Liver (tissue), 3 donors: ENCODE measurements around the gene ELF2.

Experiments used
- EGR1 ChIP-seq, 2 donors: IDR thresholded peaks; 2 replicates each; pipeline ENCODE4 v1.6.1; 2016 to 2018; ENCODE audit warnings: antibody characterized with exemption in 2 of 2, low read depth in 2 of 2
- FOXA2 ChIP-seq: IDR thresholded peaks from 2 replicates; pipeline ENCODE4 v1.6.1; 2016; ENCODE audit warnings: antibody characterized with exemption
- RAD21 ChIP-seq, 2 donors: IDR thresholded peaks; 2 replicates each; pipeline ENCODE4 v1.6.1; 2016; ENCODE audit warnings: antibody characterized with exemption in 2 of 2, mild to moderate bottlenecking in 2 of 2
- TAF1 ChIP-seq: conservative IDR thresholded peaks from 2 replicates; pipeline ENCODE4 v1.6.1; 2016; ENCODE audit warnings: antibody characterized with exemption, mild to moderate bottlenecking
- YY1 ChIP-seq: IDR thresholded peaks from 2 replicates; pipeline ENCODE4 v1.6.1; 2016; ENCODE audit warnings: antibody characterized with exemption, mild to moderate bottlenecking
- TF ChIP-seq, protein P1 (sequence below): fragments of 150-350 bp; IDR thresholded peaks from 2 replicates; pipeline ENCODE4 v1.5.1; 2017; ENCODE audit warnings: improper control_type of control experiment, low read depth, low read length; ENCODE audit not compliant: missing input control
- TF ChIP-seq, protein P2 (sequence below): IDR thresholded peaks from 2 replicates; pipeline ENCODE4 v1.6.1; 2016; ENCODE audit warnings: antibody characterized with exemption
- TF ChIP-seq, protein P3 (sequence below): IDR thresholded peaks from 2 replicates; pipeline ENCODE4 v1.6.1; 2016; ENCODE audit warnings: antibody characterized with exemption, mild to moderate bottlenecking
- donor health status: healthy.
- donor health status: healthy.

DNA sequence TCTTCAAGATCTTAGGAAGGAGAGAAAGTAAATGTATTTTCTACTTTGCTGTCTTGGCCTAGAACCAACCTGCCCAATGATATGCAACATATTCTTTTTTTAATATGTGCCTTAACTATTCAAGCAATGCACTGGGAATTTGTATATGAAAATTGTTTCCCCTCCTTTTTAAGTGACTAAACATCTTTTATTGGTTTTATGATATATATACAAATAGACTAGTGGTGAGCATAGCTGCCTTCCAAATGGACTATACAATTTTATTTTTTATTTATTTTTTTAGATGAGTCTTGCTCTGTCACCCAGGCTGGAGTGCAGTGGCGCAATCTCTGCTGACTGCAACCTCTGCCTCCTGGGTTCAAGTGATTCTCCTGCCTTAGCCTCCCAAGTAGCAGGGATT lies 151.2 kb downstream of the ELF2 start:
- no peak for TF ChIP-seq YY1
- TF ChIP-seq, protein P1, sequence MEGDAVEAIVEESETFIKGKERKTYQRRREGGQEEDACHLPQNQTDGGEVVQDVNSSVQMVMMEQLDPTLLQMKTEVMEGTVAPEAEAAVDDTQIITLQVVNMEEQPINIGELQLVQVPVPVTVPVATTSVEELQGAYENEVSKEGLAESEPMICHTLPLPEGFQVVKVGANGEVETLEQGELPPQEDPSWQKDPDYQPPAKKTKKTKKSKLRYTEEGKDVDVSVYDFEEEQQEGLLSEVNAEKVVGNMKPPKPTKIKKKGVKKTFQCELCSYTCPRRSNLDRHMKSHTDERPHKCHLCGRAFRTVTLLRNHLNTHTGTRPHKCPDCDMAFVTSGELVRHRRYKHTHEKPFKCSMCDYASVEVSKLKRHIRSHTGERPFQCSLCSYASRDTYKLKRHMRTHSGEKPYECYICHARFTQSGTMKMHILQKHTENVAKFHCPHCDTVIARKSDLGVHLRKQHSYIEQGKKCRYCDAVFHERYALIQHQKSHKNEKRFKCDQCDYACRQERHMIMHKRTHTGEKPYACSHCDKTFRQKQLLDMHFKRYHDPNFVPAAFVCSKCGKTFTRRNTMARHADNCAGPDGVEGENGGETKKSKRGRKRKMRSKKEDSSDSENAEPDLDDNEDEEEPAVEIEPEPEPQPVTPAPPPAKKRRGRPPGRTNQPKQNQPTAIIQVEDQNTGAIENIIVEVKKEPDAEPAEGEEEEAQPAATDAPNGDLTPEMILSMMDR: no peak
- TF ChIP-seq RAD21 (IDR thresholded peaks at IDR 0.05): no peak
- TF ChIP-seq, protein P2, sequence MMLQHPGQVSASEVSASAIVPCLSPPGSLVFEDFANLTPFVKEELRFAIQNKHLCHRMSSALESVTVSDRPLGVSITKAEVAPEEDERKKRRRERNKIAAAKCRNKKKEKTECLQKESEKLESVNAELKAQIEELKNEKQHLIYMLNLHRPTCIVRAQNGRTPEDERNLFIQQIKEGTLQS: no peak
- no peak for TF ChIP-seq EGR1 (IDR thresholded peaks at IDR 0.05; ENCODE audit: low read depth in 2 of 2)
- TF ChIP-seq FOXA2: no peak
- TF ChIP-seq, protein P3, sequence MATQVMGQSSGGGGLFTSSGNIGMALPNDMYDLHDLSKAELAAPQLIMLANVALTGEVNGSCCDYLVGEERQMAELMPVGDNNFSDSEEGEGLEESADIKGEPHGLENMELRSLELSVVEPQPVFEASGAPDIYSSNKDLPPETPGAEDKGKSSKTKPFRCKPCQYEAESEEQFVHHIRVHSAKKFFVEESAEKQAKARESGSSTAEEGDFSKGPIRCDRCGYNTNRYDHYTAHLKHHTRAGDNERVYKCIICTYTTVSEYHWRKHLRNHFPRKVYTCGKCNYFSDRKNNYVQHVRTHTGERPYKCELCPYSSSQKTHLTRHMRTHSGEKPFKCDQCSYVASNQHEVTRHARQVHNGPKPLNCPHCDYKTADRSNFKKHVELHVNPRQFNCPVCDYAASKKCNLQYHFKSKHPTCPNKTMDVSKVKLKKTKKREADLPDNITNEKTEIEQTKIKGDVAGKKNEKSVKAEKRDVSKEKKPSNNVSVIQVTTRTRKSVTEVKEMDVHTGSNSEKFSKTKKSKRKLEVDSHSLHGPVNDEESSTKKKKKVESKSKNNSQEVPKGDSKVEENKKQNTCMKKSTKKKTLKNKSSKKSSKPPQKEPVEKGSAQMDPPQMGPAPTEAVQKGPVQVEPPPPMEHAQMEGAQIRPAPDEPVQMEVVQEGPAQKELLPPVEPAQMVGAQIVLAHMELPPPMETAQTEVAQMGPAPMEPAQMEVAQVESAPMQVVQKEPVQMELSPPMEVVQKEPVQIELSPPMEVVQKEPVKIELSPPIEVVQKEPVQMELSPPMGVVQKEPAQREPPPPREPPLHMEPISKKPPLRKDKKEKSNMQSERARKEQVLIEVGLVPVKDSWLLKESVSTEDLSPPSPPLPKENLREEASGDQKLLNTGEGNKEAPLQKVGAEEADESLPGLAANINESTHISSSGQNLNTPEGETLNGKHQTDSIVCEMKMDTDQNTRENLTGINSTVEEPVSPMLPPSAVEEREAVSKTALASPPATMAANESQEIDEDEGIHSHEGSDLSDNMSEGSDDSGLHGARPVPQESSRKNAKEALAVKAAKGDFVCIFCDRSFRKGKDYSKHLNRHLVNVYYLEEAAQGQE: no peak
- no peak for TF ChIP-seq TAF1
